GM12878 (cell line): ENCODE measurements around the gene ENTREP1. TPM values are rescaled to one million over a fixed set of nuclear protein-coding genes. Genes with fewer than 3 reads are reported as not detected.

ENCODE experiments used
- ATAC-seq: fragments of 200-7000 bp; cut with Tn5 transposase; 3 replicates; pipeline ENCODE4 v1.9.1; 2020; ENCODE audit warnings: mild to moderate bottlenecking, moderate library complexity
- BruUV-seq: library from RNA; stranded (reverse); fragments of 400-500 nt; replicated peaks from 2 replicates; lab custom pipeline; 2021; lab: Mats Ljungman, UMichigan
- CTCF ChIA-PET: fragments of 300-600 bp; sonication (Branson Sonifier 250); formaldehyde crosslinking; extraction: SDS; loops from one replicate; lab custom pipeline; 2021; ENCODE audit warnings: inconsistent platforms; lab: Yijun Ruan, JAX
- POLR2A ChIA-PET: fragments of 350-600 bp; formaldehyde crosslinking; extraction: SDS; loops from one replicate; lab custom pipeline; 2021; ENCODE audit warnings: inconsistent platforms; lab: Charles Lee
- RAD21 ChIA-PET: fragments of 300-600 bp; sonication (Branson Sonifier 250); formaldehyde crosslinking; loops from one replicate; lab custom pipeline; 2023; ENCODE audit warnings: antibody characterized with exemption; ENCODE audit not compliant: unreplicated experiment; lab: Charles Lee
- SMC1A ChIA-PET: fragments of 300-600 bp; sonication (Branson Sonifier 250); formaldehyde crosslinking; loops from one replicate; lab custom pipeline; 2023; ENCODE audit not compliant: unreplicated experiment, uncharacterized antibody; lab: Charles Lee
- DNase-seq: peaks from one replicate; pipeline ENCODE4 v3.0.0-alpha.2; 2011; ENCODE audit warnings: low read depth, low spot score
- FAIRE-seq: peaks from 3 replicates; lab custom pipeline; 2011; peaks lifted over from hg19 to GRCh38; lab: Jason Lieb, UNC
- H2AFZ ChIP-seq: 2 replicates; pipeline ENCODE4 v1.6.0; 2011; ENCODE audit warnings: low read depth, low read length, control low read depth; ENCODE audit not compliant: control insufficient read depth
- H3K27ac ChIP-seq: 2 replicates; pipeline ENCODE4 v1.5.1; 2011; ENCODE audit warnings: control low read depth; ENCODE audit not compliant: control insufficient read depth, insufficient read depth
- H3K27me3 ChIP-seq, 2 experiments: replicated peaks in 1 of 2; 2 replicates each; pipeline versions ENCODE4 v1.6.0 to v1.6.1; 2011; ENCODE audit warnings: low read length in 1 of 2; ENCODE audit not compliant: control insufficient read depth in 2 of 2, insufficient read depth in 2 of 2
- H3K36me3 ChIP-seq, 2 experiments: 2 replicates each; pipeline ENCODE4 v1.5.1; 2011; ENCODE audit warnings: low read length in 1 of 2; ENCODE audit not compliant: control insufficient read depth in 2 of 2, insufficient read depth in 2 of 2
- H3K4me1 ChIP-seq: 2 replicates; pipeline ENCODE4 v1.6.1; 2011; ENCODE audit warnings: mild to moderate bottlenecking, low read length, moderate library complexity, mixed read lengths; ENCODE audit not compliant: control insufficient read depth, insufficient read depth
- H3K4me2 ChIP-seq: 2 replicates; pipeline ENCODE4 v1.6.0; 2011; ENCODE audit warnings: control low read depth; ENCODE audit not compliant: control insufficient read depth, insufficient read depth
- H3K4me3 ChIP-seq: fragments of 200-600 bp; sonication (generic); 2 replicates; pipeline ENCODE4 v1.5.1; 2016
- H3K79me2 ChIP-seq: 2 replicates; pipeline ENCODE4 v1.6.0; 2011; ENCODE audit warnings: low read length; ENCODE audit not compliant: control insufficient read depth, insufficient read depth
- H3K9ac ChIP-seq: 2 replicates; pipeline ENCODE4 v1.8.0; 2011; ENCODE audit warnings: low read length, control low read depth, mixed read lengths; ENCODE audit not compliant: control insufficient read depth, insufficient read depth
- H3K9me3 ChIP-seq: replicated peaks from 3 replicates; pipeline ENCODE4 v1.5.1; 2011; ENCODE audit warnings: mild to moderate bottlenecking, low read length; ENCODE audit not compliant: control insufficient read depth, insufficient read depth
- H4K20me1 ChIP-seq: 2 replicates; pipeline ENCODE4 v1.6.0; 2011; ENCODE audit not compliant: control insufficient read depth, insufficient read depth
- BCL11A ChIP-seq: IDR thresholded peaks from 2 replicates; pipeline ENCODE4 v1.6.1; 2011; ENCODE audit warnings: low read depth, low read length
- EGR1 ChIP-seq, 2 experiments: IDR thresholded peaks; 1 replicate in 1 of 2; 2 replicates in 1 of 2; pipeline ENCODE4 v1.6.1; 2011 to 2012; ENCODE audit warnings: low read depth in 2 of 2, low read length in 2 of 2, borderline replicate concordance in 1 of 2, mild to moderate bottlenecking in 1 of 2, moderate library complexity in 1 of 2
- FOXM1 ChIP-seq: IDR thresholded peaks from 2 replicates; pipeline ENCODE4 v1.6.1; 2012; ENCODE audit warnings: low read depth, mild to moderate bottlenecking, inconsistent platforms, low read length, moderate library complexity
- MYB ChIP-seq: fragments of 150-350 bp; IDR thresholded peaks from 2 replicates; pipeline ENCODE4 v1.6.1; 2014; ENCODE audit warnings: mild to moderate bottlenecking, low read depth, low read length, borderline replicate concordance
- POLR2A ChIP-seq: IDR thresholded peaks from 2 replicates; pipeline ENCODE4 v1.6.1; 2011; ENCODE audit warnings: low read depth, mild to moderate bottlenecking, low read length
- RELA ChIP-seq: fragments of 450-650 bp; IDR thresholded peaks from 2 replicates; pipeline ENCODE4 v1.8.0; 2014; ENCODE audit warnings: borderline replicate concordance; ENCODE audit not compliant: partially characterized antibody
- SP1 ChIP-seq: IDR thresholded peaks from one replicate; pipeline ENCODE4 v1.6.1; 2011; ENCODE audit warnings: low read depth, low read length
- SRF ChIP-seq, 2 experiments: IDR thresholded peaks; 2 replicates each; pipeline ENCODE4 v1.6.1; 2011; ENCODE audit warnings: low read depth in 2 of 2, low read length in 2 of 2, mild to moderate bottlenecking in 1 of 2, moderate library complexity in 1 of 2
- TCF3 ChIP-seq: IDR thresholded peaks from 2 replicates; pipeline ENCODE4 v1.6.1; 2012; ENCODE audit warnings: low read depth, mild to moderate bottlenecking, low read length, borderline replicate concordance; ENCODE audit not compliant: insufficient read depth
- WRNIP1 ChIP-seq: IDR thresholded peaks from 2 replicates; pipeline ENCODE4 v1.6.1; 2011; ENCODE audit warnings: low read depth, low read length, improper control_type of control experiment, borderline replicate concordance
- ZNF207 ChIP-seq: fragments of 450-650 bp; IDR thresholded peaks from 2 replicates; pipeline ENCODE4 v1.6.1; 2014; ENCODE audit warnings: antibody characterized with exemption, mild to moderate bottlenecking, borderline replicate concordance
- WGBS: methylation state at CpG from one replicate; pipeline ENCODE4 v1.1.6; 2016; ENCODE audit warnings: low lambda C conversion rate; ENCODE audit not compliant: insufficient replicate concordance, insufficient coverage; ENCODE audit errors: missing lambda C conversion rate; 5-methylcytosine and 5-hydroxymethylcytosine counted together
- in situ Hi-C: fragments of 300-500 bp; cut with MboI; formaldehyde crosslinking; loops from 9 replicates; pipeline ENCODE4 v1.14.3; 2018; ENCODE audit warnings: mixed read lengths
- intact Hi-C: fragments of 100-400 bp; cut with micrococcal nuclease; formaldehyde crosslinking; loops from one replicate; pipeline ENCODE4 v1.14.2; 2022; ENCODE audit not compliant: unreplicated experiment
- polyA plus RNA-seq, 11 experiments: library from polyadenylated mRNA; depleted of rRNA in 4 of 11; unstranded in 6 of 11; stranded (reverse) in 5 of 11; fragments of >200 nt; fragmentation: Nextera tagmentation in 4 of 11; fragmentation: Illumina TruSeq in 1 of 11; extraction: Ambion mirVana in 4 of 11; extraction: Trizol in 1 of 11; gene quantifications; 1 replicate in 1 of 11; 2 replicates in 10 of 11; pipeline versions ENCODE4 v1.2.1 to v1.2.3, GENCODE V29; 2011 to 2016; ENCODE audit warnings: inconsistent platforms in 2 of 11, missing spikeins in 2 of 11, low read depth in 1 of 11
- total RNA-seq, 4 experiments: library from RNA; depleted of rRNA in 3 of 4; stranded (reverse); fragments of >200 nt in 3 of 4; fragmentation: Illumina TruSeq in 1 of 4; extraction: Trizol in 1 of 4; gene quantifications; 2 replicates each; pipeline versions ENCODE4 v1.2.1 to v1.2.3, GENCODE V29; 2013 to 2021
- TF ChIP-seq, protein P1 (sequence below): IDR thresholded peaks from 2 replicates; pipeline ENCODE4 v1.6.1; 2012; ENCODE audit warnings: low read length, inconsistent platforms
- TF ChIP-seq, protein P2 (sequence below): IDR thresholded peaks from 2 replicates; pipeline ENCODE4 v1.6.1; 2011; ENCODE audit warnings: borderline replicate concordance, low read depth, mild to moderate bottlenecking, moderate library complexity, mixed read lengths, low read length; ENCODE audit not compliant: insufficient read depth; ENCODE audit errors: extremely low read length
- TF ChIP-seq, protein P3 (sequence below): IDR thresholded peaks from 2 replicates; pipeline ENCODE4 v1.6.1; 2012; ENCODE audit warnings: improper control_type of control experiment, low read depth, low read length; ENCODE audit not compliant: insufficient replicate concordance
- TF ChIP-seq, protein P4 (sequence below): IDR thresholded peaks from 2 replicates; pipeline ENCODE4 v1.6.1; 2011; ENCODE audit warnings: low read depth, low read length, improper control_type of control experiment, borderline replicate concordance

ENTREP1 gene
- total and polyA plus RNA-seq, 10 of the 15 experiments (the other 5 are each of a cell fraction or from before 2014, with no cell fraction given) = not detected

DNA sequence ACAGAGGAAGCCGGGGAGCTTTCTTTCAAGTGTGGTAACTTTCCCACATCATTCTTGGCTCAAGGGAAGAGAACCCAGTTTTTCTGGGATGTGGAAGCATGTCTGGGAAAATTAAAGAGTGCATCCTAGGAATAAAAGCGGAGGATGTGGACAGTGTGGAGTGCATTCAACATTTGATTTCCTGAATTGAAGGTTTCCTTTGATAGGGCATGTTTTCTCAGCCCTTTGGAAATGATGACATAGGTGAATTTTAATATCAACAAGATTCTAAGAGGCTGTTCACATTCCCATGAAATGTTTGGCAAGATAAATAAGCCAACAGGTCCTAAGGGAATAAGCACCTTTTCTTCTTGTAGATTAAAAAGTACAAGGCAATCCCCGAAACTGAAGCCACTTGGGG is 63.6 kb downstream of the ENTREP1 start:
- TF ChIP-seq POLR2A (no peak), WRNIP1 (no peak), ZNF207 (no peak), FOXM1 (no peak), SP1 (no peak), MYB (no peak), TCF3 (no peak), BCL11A (no peak), SRF (IDR thresholded peaks at IDR 0.05; ENCODE audit: low read depth in 2 of 2, low read length in 2 of 2) (no peak), EGR1 (IDR thresholded peaks at IDR 0.05; ENCODE audit: borderline replicate concordance in 1 of 2, low read depth in 2 of 2, low read length in 2 of 2) (no peak), RELA (no peak)
- TF ChIP-seq, protein P1, sequence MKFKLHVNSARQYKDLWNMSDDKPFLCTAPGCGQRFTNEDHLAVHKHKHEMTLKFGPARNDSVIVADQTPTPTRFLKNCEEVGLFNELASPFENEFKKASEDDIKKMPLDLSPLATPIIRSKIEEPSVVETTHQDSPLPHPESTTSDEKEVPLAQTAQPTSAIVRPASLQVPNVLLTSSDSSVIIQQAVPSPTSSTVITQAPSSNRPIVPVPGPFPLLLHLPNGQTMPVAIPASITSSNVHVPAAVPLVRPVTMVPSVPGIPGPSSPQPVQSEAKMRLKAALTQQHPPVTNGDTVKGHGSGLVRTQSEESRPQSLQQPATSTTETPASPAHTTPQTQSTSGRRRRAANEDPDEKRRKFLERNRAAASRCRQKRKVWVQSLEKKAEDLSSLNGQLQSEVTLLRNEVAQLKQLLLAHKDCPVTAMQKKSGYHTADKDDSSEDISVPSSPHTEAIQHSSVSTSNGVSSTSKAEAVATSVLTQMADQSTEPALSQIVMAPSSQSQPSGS = no peak
- TF ChIP-seq, protein P2, sequence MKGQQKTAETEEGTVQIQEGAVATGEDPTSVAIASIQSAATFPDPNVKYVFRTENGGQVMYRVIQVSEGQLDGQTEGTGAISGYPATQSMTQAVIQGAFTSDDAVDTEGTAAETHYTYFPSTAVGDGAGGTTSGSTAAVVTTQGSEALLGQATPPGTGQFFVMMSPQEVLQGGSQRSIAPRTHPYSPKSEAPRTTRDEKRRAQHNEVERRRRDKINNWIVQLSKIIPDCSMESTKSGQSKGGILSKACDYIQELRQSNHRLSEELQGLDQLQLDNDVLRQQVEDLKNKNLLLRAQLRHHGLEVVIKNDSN = no peak
- TF ChIP-seq, protein P3, sequence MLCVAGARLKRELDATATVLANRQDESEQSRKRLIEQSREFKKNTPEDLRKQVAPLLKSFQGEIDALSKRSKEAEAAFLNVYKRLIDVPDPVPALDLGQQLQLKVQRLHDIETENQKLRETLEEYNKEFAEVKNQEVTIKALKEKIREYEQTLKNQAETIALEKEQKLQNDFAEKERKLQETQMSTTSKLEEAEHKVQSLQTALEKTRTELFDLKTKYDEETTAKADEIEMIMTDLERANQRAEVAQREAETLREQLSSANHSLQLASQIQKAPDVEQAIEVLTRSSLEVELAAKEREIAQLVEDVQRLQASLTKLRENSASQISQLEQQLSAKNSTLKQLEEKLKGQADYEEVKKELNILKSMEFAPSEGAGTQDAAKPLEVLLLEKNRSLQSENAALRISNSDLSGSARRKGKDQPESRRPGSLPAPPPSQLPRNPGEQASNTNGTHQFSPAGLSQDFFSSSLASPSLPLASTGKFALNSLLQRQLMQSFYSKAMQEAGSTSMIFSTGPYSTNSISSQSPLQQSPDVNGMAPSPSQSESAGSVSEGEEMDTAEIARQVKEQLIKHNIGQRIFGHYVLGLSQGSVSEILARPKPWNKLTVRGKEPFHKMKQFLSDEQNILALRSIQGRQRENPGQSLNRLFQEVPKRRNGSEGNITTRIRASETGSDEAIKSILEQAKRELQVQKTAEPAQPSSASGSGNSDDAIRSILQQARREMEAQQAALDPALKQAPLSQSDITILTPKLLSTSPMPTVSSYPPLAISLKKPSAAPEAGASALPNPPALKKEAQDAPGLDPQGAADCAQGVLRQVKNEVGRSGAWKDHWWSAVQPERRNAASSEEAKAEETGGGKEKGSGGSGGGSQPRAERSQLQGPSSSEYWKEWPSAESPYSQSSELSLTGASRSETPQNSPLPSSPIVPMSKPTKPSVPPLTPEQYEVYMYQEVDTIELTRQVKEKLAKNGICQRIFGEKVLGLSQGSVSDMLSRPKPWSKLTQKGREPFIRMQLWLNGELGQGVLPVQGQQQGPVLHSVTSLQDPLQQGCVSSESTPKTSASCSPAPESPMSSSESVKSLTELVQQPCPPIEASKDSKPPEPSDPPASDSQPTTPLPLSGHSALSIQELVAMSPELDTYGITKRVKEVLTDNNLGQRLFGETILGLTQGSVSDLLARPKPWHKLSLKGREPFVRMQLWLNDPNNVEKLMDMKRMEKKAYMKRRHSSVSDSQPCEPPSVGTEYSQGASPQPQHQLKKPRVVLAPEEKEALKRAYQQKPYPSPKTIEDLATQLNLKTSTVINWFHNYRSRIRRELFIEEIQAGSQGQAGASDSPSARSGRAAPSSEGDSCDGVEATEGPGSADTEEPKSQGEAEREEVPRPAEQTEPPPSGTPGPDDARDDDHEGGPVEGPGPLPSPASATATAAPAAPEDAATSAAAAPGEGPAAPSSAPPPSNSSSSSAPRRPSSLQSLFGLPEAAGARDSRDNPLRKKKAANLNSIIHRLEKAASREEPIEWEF = no peak
- TF ChIP-seq, protein P4, sequence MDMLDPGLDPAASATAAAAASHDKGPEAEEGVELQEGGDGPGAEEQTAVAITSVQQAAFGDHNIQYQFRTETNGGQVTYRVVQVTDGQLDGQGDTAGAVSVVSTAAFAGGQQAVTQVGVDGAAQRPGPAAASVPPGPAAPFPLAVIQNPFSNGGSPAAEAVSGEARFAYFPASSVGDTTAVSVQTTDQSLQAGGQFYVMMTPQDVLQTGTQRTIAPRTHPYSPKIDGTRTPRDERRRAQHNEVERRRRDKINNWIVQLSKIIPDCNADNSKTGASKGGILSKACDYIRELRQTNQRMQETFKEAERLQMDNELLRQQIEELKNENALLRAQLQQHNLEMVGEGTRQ = no peak
- SMC1A ChIA-PET = no interaction called here
- Histone ChIP-seq H4K20me1 (no peaks in the 10 kb centered on the region), H3K27ac (no peak overlapping the region), H3K4me2 (no peak overlapping the region), H2AFZ (no peak overlapping the region), H3K9me3 (no peaks in the 10 kb centered on the region), H3K27me3 (peaks cover 0 to 1% of the 10 kb centered on the region in 2 experiments; a peak in 2 of 4 replicates), H3K9ac (no peak overlapping the region), H3K4me1 (no peaks in the 10 kb centered on the region), H3K36me3 (no peaks in the 10 kb centered on the region), H3K79me2 (no peaks in the 10 kb centered on the region), H3K4me3 (no peak overlapping the region)
- in situ Hi-C loops = no loop called here
- DNase-seq (no peak), FAIRE-seq (no peak), ATAC-seq (no peak)
- POLR2A ChIA-PET = no interaction called here
- WGBS = 0% methylated on average over 3 of the region's 3 CpGs
- intact Hi-C loops = no loop called here
- CTCF ChIA-PET = no interaction called here
- no TSS peak for BruUV-seq
- RAD21 ChIA-PET = no interaction called here
